Body of pancreas (tissue), 4 donors: Measurements from ENCODE around the gene SPATA46.

Experiments used
- CTCF ChIP-seq, 7 experiments: fragments of 450-650 bp in 4 of 7; fragments of 200-600 bp in 3 of 7; sonication (generic) in 3 of 7; IDR thresholded peaks; one replicate each; pipeline ENCODE4 v1.5.1; 2016 to 2019; ENCODE audit warnings: antibody characterized with exemption in 7 of 7
- POLR2A ChIP-seq, 3 donors: fragments of 450-650 bp; IDR thresholded peaks; one replicate each; pipeline ENCODE4 v1.6.1; 2016; ENCODE audit warnings: antibody characterized with exemption in 3 of 3, mild to moderate bottlenecking in 2 of 3

- TF ChIP-seq CTCF (IDR thresholded peaks at IDR 0.05) (no peak), POLR2A (IDR thresholded peaks at IDR 0.05) (no peak)
Observed at GRCh38 chr1:162351246-162351842, 25.3 kb downstream of the SPATA46 start.
